OCI-LY7 (cell line): ENCODE results near the gene ZNF467. TPM values are rescaled to one million over a fixed set of nuclear protein-coding genes. Genes with fewer than 3 reads are reported as not detected.

Experiments used
- BruUV-seq: library from RNA; stranded (reverse); fragments of 400-500 nt; replicated peaks from 2 replicates; lab custom pipeline; 2021; lab: Mats Ljungman, UMichigan
- CTCF ChIA-PET: fragments of 300-600 bp; sonication (Branson Sonifier 250); formaldehyde crosslinking; loops from one replicate; lab custom pipeline; 2022; ENCODE audit warnings: antibody characterized with exemption; ENCODE audit not compliant: unreplicated experiment; lab: Charles Lee
- POLR2A ChIA-PET: fragments of 300-600 bp; sonication (Branson Sonifier 250); formaldehyde crosslinking; loops from one replicate; lab custom pipeline; 2022; ENCODE audit warnings: antibody characterized with exemption; lab: Charles Lee
- DNase-seq: peaks from one replicate; pipeline ENCODE4 v3.0.0-alpha.2; 2015; ENCODE audit warnings: low spot score
- H2AFZ ChIP-seq: fragments of 200-600 bp; sonication (generic), shearing (Covaris generic); 2 replicates; pipeline ENCODE4 v1.6.1; 2014; ENCODE audit warnings: mild to moderate bottlenecking, antibody characterized with exemption, low read length, moderate library complexity
- H3K27ac ChIP-seq: fragments of 200-600 bp; sonication (generic); 2 replicates; pipeline ENCODE4 v1.5.1; 2014; ENCODE audit warnings: mixed run types, low read depth, mild to moderate bottlenecking, moderate library complexity, low read length, inconsistent platforms; ENCODE audit not compliant: poor library complexity, severe bottlenecking
- H3K36me3 ChIP-seq: fragments of 200-600 bp; sonication (generic); 2 replicates; pipeline ENCODE4 v1.6.1; 2014; ENCODE audit warnings: mild to moderate bottlenecking, antibody characterized with exemption, low read length, moderate library complexity, mixed read lengths; ENCODE audit not compliant: insufficient read depth
- H3K4me1 ChIP-seq: fragments of 200-600 bp; sonication (generic); 2 replicates; pipeline ENCODE4 v1.5.1; 2014; ENCODE audit warnings: mild to moderate bottlenecking, low read length; ENCODE audit not compliant: insufficient read depth, poor library complexity, severe bottlenecking
- H3K4me2 ChIP-seq: fragments of 200-600 bp; sonication (generic); 2 replicates; pipeline ENCODE4 v1.6.1; 2014; ENCODE audit warnings: mild to moderate bottlenecking, low read length
- H3K4me3 ChIP-seq: fragments of 200-600 bp; sonication (generic); 2 replicates; pipeline ENCODE4 v1.5.1; 2014; ENCODE audit warnings: mild to moderate bottlenecking, low read depth, low read length; ENCODE audit not compliant: poor library complexity, severe bottlenecking
- H3K79me2 ChIP-seq: fragments of 200-600 bp; sonication (generic); 2 replicates; pipeline ENCODE4 v1.6.1; 2016; ENCODE audit warnings: low read depth, mild to moderate bottlenecking, low read length, moderate library complexity, mixed read lengths; ENCODE audit not compliant: insufficient read depth
- H3K9me2 ChIP-seq: fragments of 200-600 bp; sonication (generic); 2 replicates; pipeline ENCODE4 v1.6.1; 2016; ENCODE audit warnings: mild to moderate bottlenecking, low read length, mixed read lengths; ENCODE audit not compliant: insufficient read depth
- H3K9me3 ChIP-seq: fragments of 200-600 bp; sonication (generic); 2 replicates; pipeline ENCODE4 v1.6.1; 2014; ENCODE audit warnings: mild to moderate bottlenecking, mixed run types, low read length, mixed read lengths
- H4K20me1 ChIP-seq: fragments of 200-600 bp; sonication (generic); 2 replicates; pipeline ENCODE4 v1.6.1; 2014; ENCODE audit warnings: mild to moderate bottlenecking, antibody characterized with exemption, low read length, moderate library complexity, mixed read lengths; ENCODE audit not compliant: insufficient read depth
- EZH2phosphoT487 ChIP-seq: fragments of 200-600 bp; sonication (generic); IDR thresholded peaks from 2 replicates; pipeline ENCODE4 v1.6.1; 2018; ENCODE audit warnings: low read depth, borderline replicate concordance, mild to moderate bottlenecking, mixed run types, antibody characterized with exemption, low read length, moderate library complexity, mixed read lengths
- intact Hi-C: fragments of 100-400 bp; cut with micrococcal nuclease; formaldehyde crosslinking; loops from one replicate; pipeline ENCODE4 v1.10.0; 2022; ENCODE audit not compliant: unreplicated experiment
- total RNA-seq, 2 experiments: library from RNA; depleted of rRNA in 1 of 2; stranded (reverse); fragments of >200 nt in 1 of 2; shearing (Covaris generic) in 1 of 2; gene quantifications; 2 replicates each; pipeline ENCODE4 v1.2.3, GENCODE V29; 2014 to 2022
- TF ChIP-seq, protein P1 (sequence below): fragments of 200-600 bp; sonication (generic); conservative IDR thresholded peaks from 2 replicates; pipeline ENCODE4 v1.5.1; 2014; ENCODE audit warnings: mild to moderate bottlenecking, antibody characterized with exemption, low read length, moderate library complexity, mixed read lengths

The ZNF467 gene
- total RNA-seq, 2 experiments from 2014 or later: 0.22 to 0.40 TPM

DNA sequence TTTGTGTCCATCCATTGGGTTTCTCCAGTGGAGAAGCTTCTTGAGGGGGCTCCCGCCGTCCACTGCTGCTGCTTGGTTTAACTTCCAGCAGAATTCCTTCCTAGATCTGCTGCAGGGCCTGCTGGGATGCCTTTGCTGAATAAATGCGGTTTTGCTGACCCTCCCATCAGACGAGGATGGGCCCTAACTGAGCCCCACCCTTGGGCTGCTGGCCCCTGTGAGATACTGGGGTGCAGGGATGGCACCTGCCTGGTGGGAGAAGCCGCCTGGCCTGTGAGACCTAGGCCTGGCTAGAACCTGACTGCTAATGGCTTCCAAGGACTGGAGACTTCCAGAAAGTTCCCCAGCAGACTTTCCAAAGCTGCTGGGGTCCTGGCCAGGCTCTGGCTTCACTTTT is 43.8 kb downstream of the ZNF467 start:
- Histone ChIP-seq H3K36me3 (peaks cover 6% of the 10 kb centered on the region; the same call in 1 of the 2 replicates), H3K9me3 (no peaks in the 10 kb centered on the region), H3K4me3 (no peak overlapping the region), H4K20me1 (no peaks in the 10 kb centered on the region), H3K79me2 (no peaks in the 10 kb centered on the region), H3K4me2 (no peak overlapping the region), H3K27ac (no peak overlapping the region), H3K4me1 (peaks cover 5% of the 10 kb centered on the region), H2AFZ (no peak overlapping the region), H3K9me2 (no peaks in the 10 kb centered on the region)
- no peak for DNase-seq
- intact Hi-C loops: no loop called here
- BruUV-seq: no TSS peak
- ChIA-PET CTCF (no interaction called here), POLR2A (no interaction called here)
- TF ChIP-seq, protein P1, sequence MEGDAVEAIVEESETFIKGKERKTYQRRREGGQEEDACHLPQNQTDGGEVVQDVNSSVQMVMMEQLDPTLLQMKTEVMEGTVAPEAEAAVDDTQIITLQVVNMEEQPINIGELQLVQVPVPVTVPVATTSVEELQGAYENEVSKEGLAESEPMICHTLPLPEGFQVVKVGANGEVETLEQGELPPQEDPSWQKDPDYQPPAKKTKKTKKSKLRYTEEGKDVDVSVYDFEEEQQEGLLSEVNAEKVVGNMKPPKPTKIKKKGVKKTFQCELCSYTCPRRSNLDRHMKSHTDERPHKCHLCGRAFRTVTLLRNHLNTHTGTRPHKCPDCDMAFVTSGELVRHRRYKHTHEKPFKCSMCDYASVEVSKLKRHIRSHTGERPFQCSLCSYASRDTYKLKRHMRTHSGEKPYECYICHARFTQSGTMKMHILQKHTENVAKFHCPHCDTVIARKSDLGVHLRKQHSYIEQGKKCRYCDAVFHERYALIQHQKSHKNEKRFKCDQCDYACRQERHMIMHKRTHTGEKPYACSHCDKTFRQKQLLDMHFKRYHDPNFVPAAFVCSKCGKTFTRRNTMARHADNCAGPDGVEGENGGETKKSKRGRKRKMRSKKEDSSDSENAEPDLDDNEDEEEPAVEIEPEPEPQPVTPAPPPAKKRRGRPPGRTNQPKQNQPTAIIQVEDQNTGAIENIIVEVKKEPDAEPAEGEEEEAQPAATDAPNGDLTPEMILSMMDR: no peak
- no peak for TF ChIP-seq EZH2phosphoT487

DNA sequence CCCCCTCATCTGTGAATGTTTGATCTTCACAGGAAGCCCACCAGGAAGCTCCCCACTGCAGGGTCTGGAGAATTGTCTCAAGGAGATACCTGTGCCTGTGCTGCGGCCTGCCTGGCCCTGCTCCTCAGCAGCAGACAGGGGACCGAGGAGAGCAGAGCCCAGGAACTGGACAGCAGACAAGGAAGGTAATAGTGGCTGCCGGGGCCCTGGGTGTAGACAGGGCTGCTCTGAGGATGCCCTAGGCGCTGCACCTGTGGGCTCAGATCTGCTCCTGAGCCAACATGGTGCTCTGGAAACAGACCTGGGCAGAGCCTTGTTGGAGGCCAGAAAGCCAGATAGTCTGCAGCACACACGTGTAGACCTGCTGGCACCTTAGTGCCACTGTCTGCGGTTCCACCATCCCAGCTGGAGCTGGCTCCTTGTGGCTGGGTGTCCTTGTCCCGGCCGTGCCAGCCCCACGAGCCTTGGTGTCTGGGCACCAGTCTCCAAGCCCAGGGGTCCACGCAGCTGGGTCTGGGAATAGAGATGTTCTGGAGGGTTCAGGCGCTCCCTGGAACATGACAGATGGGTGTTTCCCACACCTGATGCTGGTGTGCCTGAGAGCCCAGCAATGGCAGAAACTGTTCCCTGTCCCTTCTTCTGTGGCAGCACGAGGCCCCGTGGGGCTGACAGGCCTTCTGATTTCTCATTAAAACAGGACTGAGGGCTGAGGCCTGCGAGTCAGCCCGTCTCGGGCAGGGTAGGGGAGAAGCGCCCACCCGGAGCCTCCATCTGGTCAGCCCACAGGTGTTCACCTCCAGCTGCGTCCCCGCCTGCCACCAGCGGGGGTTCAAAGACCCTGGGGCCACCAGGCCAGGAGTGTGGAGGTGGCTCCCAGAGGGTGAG is 44.7 kb downstream of the ZNF467 start:
- H3K4me1 ChIP-seq: no peaks in the 10 kb centered on the region
- H3K27ac ChIP-seq: no peak overlapping the region
- no peak for TF ChIP-seq EZH2phosphoT487
- TF ChIP-seq, protein P1: no peak
- no peaks in the 10 kb centered on the region for H3K79me2 ChIP-seq
- H2AFZ ChIP-seq: no peak overlapping the region
- H3K4me3 ChIP-seq: no peak overlapping the region
- no peak overlapping the region for H3K4me2 ChIP-seq
- BruUV-seq: no TSS peak
- POLR2A ChIA-PET: no interaction called here
- H3K36me3 ChIP-seq: peaks cover 13% of the 10 kb centered on the region; the same call in 1 of the 2 replicates
- intact Hi-C loops: no loop called here
- no peaks in the 10 kb centered on the region for H4K20me1 ChIP-seq
- H3K9me2 ChIP-seq: no peaks in the 10 kb centered on the region
- no peaks in the 10 kb centered on the region for H3K9me3 ChIP-seq
- CTCF ChIA-PET: no interaction called here
- DNase-seq: no peak

DNA sequence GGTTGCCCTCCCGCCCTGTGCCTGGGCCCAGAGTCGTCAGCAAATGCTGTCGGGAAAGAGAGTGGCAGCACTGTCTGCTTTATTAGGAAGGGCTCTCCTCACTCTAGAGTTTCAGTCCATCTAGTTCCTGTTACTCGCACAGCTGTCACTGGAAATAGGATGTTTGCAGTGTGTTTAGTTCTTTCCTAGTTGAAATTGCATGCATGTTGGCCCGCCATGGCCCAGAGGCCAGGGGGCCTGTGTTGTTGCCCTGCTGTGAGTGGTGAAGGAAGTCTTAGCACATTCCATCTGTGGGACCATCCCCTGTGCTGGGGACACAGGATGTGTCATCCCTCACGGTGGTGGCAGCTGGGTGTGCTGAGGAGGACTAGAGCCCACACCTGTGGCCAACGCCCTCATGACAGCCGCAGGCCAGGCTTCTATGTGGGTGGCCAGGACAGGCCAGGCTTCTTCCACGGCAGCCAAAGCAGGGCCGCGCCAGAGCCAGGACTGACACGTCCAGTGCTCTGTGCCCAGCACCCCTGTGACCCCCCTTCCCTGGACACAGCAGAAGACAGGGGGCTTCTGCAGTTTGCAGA is 45.4 kb downstream of the ZNF467 start:
- no peak for DNase-seq
- BruUV-seq: no TSS peak
- intact Hi-C loops: no loop called here
- H3K9me2 ChIP-seq: no peaks in the 10 kb centered on the region
- no peaks in the 10 kb centered on the region for H3K9me3 ChIP-seq
- no peaks in the 10 kb centered on the region for H4K20me1 ChIP-seq
- ChIA-PET CTCF (no interaction called here), POLR2A (no interaction called here)
- no peaks in the 10 kb centered on the region for H3K79me2 ChIP-seq
- no peak overlapping the region for H3K4me3 ChIP-seq
- H3K36me3 ChIP-seq: peaks cover 14% of the 10 kb centered on the region; the same call in 1 of the 2 replicates
- H3K4me1 ChIP-seq: no peaks in the 10 kb centered on the region
- H3K4me2 ChIP-seq: no peak overlapping the region
- TF ChIP-seq EZH2phosphoT487: no peak
- TF ChIP-seq, protein P1: no peak
- H2AFZ ChIP-seq: no peak overlapping the region
- H3K27ac ChIP-seq: no peak overlapping the region
